OCI-LY1 (cell line): Measurements from ENCODE around the gene DIP2B.

Experiments
- H2AFZ ChIP-seq: fragments of 200-600 bp; sonication (generic), shearing (Covaris generic); 2 replicates; pipeline ENCODE4 v1.6.0; 2014; ENCODE audit warnings: antibody characterized with exemption, mild to moderate bottlenecking, low read length
- H3F3A ChIP-seq: fragments of 200-600 bp; sonication (generic), shearing (Covaris generic); 2 replicates; pipeline ENCODE4 v1.6.0; 2014; ENCODE audit warnings: mild to moderate bottlenecking, antibody characterized with exemption, low read length, moderate library complexity; ENCODE audit not compliant: insufficient read depth
- H3K27ac ChIP-seq: fragments of 200-600 bp; sonication (generic); 2 replicates; pipeline ENCODE4 v1.5.1; 2014; ENCODE audit warnings: low read length, mixed run types, mild to moderate bottlenecking, low read depth; ENCODE audit not compliant: poor library complexity, severe bottlenecking
- H3K27me3 ChIP-seq: fragments of 200-600 bp; sonication (generic); 2 replicates; pipeline ENCODE4 v1.6.0; 2014; ENCODE audit warnings: antibody characterized with exemption, mild to moderate bottlenecking, low read length, moderate library complexity; ENCODE audit not compliant: insufficient read depth
- H3K36me3 ChIP-seq: fragments of 200-600 bp; sonication (generic); 2 replicates; pipeline ENCODE4 v1.6.1; 2014; ENCODE audit warnings: mild to moderate bottlenecking, antibody characterized with exemption, low read length, moderate library complexity, mixed read lengths; ENCODE audit not compliant: insufficient read depth
- H3K4me1 ChIP-seq: fragments of 200-600 bp; sonication (generic); 2 replicates; pipeline ENCODE4 v1.5.1; 2014; ENCODE audit warnings: mild to moderate bottlenecking, low read length, moderate library complexity; ENCODE audit not compliant: insufficient read depth, severe bottlenecking
- H3K4me2 ChIP-seq: fragments of 200-600 bp; sonication (generic), shearing (Covaris generic); 2 replicates; pipeline ENCODE4 v1.6.1; 2014; ENCODE audit warnings: low read length
- H3K4me3 ChIP-seq: fragments of 200-600 bp; sonication (generic); 2 replicates; pipeline ENCODE4 v1.5.1; 2014; ENCODE audit warnings: low read length, low read depth, mild to moderate bottlenecking, mixed read lengths; ENCODE audit not compliant: poor library complexity, severe bottlenecking
- H3K79me2 ChIP-seq: fragments of 200-600 bp; shearing (Covaris generic); 2 replicates; pipeline ENCODE4 v1.6.1; 2016; ENCODE audit warnings: mixed run types, low read length, mixed read lengths; ENCODE audit not compliant: insufficient read depth
- H3K9ac ChIP-seq: fragments of 200-600 bp; sonication (generic), shearing (Covaris generic); 2 replicates; pipeline ENCODE4 v1.6.1; 2014; ENCODE audit warnings: mild to moderate bottlenecking, low read length, mixed read lengths
- H3K9me2 ChIP-seq: fragments of 200-600 bp; sonication (generic), shearing (Covaris generic); 2 replicates; pipeline ENCODE4 v1.6.1; 2014; ENCODE audit warnings: low read depth, mild to moderate bottlenecking, low read length, mixed read lengths
- H3K9me3 ChIP-seq: fragments of 200-600 bp; shearing (Covaris generic); 2 replicates; pipeline ENCODE4 v1.6.1; 2014; ENCODE audit warnings: low read length, mixed read lengths
- H4K20me1 ChIP-seq: fragments of 200-600 bp; sonication (generic), shearing (Covaris generic); 2 replicates; pipeline ENCODE4 v1.6.0; 2016; ENCODE audit warnings: mild to moderate bottlenecking, low read length; ENCODE audit not compliant: insufficient read depth
- EZH2 ChIP-seq: fragments of 200-600 bp; sonication (generic), shearing (Covaris generic); IDR thresholded peaks from 2 replicates; pipeline ENCODE4 v1.8.0; 2017; ENCODE audit warnings: borderline replicate concordance, mixed run types, mild to moderate bottlenecking, antibody characterized with exemption, low read length, moderate library complexity, mixed read lengths
- TF ChIP-seq, protein P1 (sequence below): fragments of 200-600 bp; sonication (generic), shearing (Covaris generic); IDR thresholded peaks from 2 replicates; pipeline ENCODE4 v1.5.1; 2017; ENCODE audit warnings: mild to moderate bottlenecking, antibody characterized with exemption, low read length, moderate library complexity, mixed read lengths

DIP2B gene

DNA sequence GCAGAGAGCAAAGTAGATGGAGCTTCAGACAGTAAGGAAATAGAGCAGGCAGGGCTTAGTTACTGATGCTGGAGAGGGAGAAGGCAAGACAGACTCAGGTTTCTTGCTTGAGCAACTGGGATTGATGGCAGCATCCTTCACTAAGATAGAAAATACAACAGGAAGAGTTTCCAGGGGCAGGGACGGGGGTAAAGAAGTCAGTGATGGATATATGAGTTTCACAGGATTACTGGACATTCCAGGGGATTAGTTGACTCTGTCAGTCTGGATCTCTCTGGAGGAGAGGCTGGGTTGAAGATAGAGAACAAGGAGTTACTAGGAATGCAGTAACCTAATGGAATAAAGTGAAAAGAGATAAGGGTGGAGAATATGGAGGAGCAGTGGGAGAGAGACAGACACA lies 184.7 kb downstream of the DIP2B start:
- Histone ChIP-seq H3K9ac (no peak overlapping the region), H3K27ac (no peak overlapping the region), H3K27me3 (no peaks in the 10 kb centered on the region), H3K4me2 (no peak overlapping the region), H3K9me3 (no peaks in the 10 kb centered on the region), H3K79me2 (no peaks in the 10 kb centered on the region), H4K20me1 (no peaks in the 10 kb centered on the region), H3K9me2 (no peaks in the 10 kb centered on the region), H3F3A (no peaks in the 10 kb centered on the region), H3K4me3 (no peak overlapping the region), H3K36me3 (peaks cover 8% of the 10 kb centered on the region; the same call in 1 of the 2 replicates), H2AFZ (no peak overlapping the region), H3K4me1 (no peaks in the 10 kb centered on the region)
- TF ChIP-seq, protein P1, sequence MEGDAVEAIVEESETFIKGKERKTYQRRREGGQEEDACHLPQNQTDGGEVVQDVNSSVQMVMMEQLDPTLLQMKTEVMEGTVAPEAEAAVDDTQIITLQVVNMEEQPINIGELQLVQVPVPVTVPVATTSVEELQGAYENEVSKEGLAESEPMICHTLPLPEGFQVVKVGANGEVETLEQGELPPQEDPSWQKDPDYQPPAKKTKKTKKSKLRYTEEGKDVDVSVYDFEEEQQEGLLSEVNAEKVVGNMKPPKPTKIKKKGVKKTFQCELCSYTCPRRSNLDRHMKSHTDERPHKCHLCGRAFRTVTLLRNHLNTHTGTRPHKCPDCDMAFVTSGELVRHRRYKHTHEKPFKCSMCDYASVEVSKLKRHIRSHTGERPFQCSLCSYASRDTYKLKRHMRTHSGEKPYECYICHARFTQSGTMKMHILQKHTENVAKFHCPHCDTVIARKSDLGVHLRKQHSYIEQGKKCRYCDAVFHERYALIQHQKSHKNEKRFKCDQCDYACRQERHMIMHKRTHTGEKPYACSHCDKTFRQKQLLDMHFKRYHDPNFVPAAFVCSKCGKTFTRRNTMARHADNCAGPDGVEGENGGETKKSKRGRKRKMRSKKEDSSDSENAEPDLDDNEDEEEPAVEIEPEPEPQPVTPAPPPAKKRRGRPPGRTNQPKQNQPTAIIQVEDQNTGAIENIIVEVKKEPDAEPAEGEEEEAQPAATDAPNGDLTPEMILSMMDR: no peak
- TF ChIP-seq EZH2: no peak

DNA sequence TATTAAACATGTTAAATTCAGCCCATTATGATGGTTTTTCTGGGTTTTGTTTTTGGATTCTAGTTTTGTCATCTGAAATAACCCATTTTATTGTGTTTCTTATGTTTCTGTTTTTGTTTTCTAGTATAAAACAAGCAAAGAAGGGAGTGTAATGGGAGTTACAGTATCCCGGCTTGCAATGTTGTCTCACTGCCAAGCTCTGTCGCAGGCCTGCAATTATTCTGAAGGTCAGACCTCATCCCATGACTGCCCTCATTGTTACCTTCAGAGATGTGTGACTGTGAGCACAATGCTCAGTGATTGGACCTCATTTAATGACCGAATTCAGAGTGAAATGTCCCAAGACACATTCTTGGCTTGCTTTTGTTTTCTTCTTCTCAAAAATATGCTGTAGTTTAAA lies 186.1 kb downstream of the DIP2B start:
- no peaks in the 10 kb centered on the region for H3K27me3 ChIP-seq
- TF ChIP-seq, protein P1: no peak
- TF ChIP-seq EZH2: no peak
- H3K9me2 ChIP-seq: no peaks in the 10 kb centered on the region
- H3K9me3 ChIP-seq: no peaks in the 10 kb centered on the region
- H3K4me3 ChIP-seq: no peak overlapping the region
- no peak overlapping the region for H3K4me2 ChIP-seq
- H3K9ac ChIP-seq: no peak overlapping the region
- H3K27ac ChIP-seq: no peak overlapping the region
- H2AFZ ChIP-seq: no peak overlapping the region
- H3F3A ChIP-seq: no peaks in the 10 kb centered on the region
- H4K20me1 ChIP-seq: no peaks in the 10 kb centered on the region
- H3K79me2 ChIP-seq: no peaks in the 10 kb centered on the region
- no peaks in the 10 kb centered on the region for H3K4me1 ChIP-seq
- peaks cover 14% of the 10 kb centered on the region; the same call in 1 of the 2 replicates for H3K36me3 ChIP-seq

DNA sequence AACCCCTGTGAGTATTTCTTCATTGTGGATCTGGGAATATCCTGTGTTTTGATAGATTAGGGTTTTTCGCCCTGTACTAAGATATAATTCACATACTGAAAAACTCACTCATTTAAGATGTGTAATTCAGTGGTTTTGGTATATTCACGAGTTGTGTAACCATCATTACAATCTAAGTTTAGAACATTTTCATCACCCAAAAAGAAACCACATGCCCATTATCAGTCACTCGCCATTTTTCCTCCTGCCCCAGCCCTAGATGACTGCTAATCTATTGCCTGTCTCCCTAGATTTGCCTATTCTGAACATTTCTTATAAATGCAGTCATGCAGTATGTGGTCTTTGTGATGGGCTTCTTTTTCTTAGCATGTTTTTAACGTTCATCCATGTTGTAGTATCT lies 191.2 kb downstream of the DIP2B start:
- no peaks in the 10 kb centered on the region for H3K9me3 ChIP-seq
- no peak for TF ChIP-seq EZH2
- TF ChIP-seq, protein P1: no peak

More for the DNA sequence above, 191.2 kb downstream of the DIP2B start:
- Histone ChIP-seq H3K4me1 (no peaks in the 10 kb centered on the region), H2AFZ (no peak overlapping the region), H3K4me2 (no peak overlapping the region), H3K79me2 (no peaks in the 10 kb centered on the region), H3K4me3 (no peak overlapping the region), H4K20me1 (no peaks in the 10 kb centered on the region), H3K9me2 (no peaks in the 10 kb centered on the region), H3K36me3 (peaks cover 48% of the 10 kb centered on the region), H3K27ac (no peak overlapping the region), H3K9ac (no peak overlapping the region), H3K27me3 (no peaks in the 10 kb centered on the region), H3F3A (no peaks in the 10 kb centered on the region)
